GM18499 (cell line): ENCODE data around the gene KIAA0513.

Experiments
- ATAC-seq: cut with Tn5 transposase; IDR thresholded peaks from one replicate; pipeline ENCODE4 v1.9.1; 2021; ENCODE audit warnings: moderate number of reproducible peaks; ENCODE audit not compliant: insufficient read depth, unreplicated experiment

Gene KIAA0513

DNA sequence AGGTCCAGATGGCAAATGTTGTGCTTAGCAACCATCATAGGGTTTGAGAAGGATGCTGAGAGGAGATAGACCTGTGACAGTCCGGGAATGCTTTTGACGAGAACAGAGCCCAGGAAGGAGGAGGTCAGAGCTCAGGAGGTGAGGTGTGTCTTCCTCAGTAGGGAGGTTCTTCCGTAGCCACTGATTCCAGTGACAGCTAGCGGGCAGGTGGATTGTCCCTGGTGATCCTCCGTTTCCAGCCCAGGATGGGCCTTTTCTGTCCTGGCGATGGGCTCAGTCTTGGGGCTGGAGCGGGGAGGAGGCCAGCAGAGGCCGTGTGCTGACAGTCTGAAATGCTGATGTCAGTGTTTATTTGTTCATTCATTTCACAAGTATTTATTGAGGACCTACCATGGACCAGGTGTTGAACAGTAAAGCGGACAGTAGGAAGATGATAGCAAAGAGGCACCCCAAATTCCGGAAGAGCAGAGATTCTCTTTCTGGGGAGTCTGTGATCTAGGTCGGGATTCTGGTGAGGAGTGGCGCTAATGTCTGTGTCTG, 38.8 kb downstream of the KIAA0513 start:
- ATAC-seq, result no peak

DNA sequence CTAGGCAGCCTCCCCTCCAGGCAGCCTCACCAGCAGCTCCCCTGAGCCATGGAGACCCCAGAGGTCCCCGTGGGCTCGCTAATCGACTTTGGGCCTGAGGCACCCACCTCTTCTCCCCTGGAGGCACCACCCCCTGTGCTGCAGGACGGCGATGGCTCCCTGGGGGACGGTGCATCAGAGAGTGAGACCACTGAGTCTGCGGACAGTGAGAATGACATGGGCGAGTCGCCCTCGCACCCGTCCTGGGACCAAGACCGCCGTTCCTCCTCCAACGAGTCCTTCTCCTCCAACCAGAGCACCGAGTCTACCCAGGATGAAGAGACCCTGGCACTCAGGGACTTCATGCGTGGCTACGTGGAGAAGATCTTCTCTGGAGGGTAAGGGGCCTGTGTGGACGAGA, 39.4 kb downstream of the KIAA0513 start:
- no peak for ATAC-seq

DNA sequence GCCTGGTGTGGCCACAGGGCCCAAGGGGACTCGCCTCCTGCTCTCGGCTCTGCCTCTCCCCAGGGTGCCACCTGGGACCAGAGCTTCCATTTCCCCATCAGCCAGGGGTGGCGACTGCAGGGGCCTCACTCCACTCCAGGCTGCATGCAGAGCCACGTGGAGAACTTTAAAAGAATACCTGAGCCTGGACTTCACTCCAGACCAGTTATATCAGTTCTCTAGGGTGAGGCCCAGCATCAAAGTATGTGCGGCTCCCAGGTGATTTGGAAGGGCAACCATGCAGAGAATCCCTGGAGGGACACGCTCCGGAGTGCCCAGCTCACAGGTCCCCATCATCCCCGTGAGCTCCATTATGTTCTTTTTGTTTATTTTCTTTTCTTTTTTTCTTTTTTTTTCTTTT, 39.8 kb downstream of the KIAA0513 start:
- ATAC-seq, result no peak

DNA sequence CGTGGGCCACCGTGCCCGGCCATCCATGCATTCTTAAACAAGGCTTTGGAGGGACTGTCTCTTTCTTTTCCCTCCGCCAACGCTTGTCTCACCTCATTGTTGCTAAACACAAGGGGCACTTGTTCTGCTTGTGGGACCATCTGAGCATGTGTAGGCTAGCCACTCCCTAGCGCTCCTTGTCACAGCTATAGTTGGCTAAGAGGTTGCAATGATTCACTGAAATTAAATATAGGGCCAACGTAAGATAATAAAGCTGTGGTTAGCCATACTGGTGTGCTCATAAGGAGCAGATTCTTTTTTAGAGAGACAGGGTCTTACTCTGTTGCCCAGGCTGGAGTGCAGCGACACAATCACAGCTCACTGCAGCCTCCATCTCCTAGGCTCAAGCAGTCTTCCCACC, 41.2 kb downstream of the KIAA0513 start:
- ATAC-seq, result no peak

DNA sequence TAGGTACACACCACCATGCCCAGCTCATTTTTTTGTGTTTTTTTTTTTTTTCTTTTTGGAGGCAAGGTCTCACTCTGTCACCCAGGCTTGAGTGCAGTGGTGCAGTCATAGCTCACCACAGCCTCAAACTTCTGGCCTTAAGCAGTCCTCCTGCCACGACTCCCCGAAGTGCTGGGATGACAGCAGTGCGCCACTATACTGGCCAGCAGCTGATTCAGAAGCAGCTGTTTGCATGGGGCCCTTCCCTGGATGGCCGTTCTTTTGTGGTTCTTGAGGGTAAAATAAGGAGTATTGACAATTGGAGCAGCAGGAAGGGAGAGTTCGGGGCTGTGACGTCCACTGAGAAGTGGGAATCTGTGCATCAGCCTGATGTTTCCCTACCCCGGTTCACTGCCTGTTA, 41.6 kb downstream of the KIAA0513 start:
- no peak for ATAC-seq

DNA sequence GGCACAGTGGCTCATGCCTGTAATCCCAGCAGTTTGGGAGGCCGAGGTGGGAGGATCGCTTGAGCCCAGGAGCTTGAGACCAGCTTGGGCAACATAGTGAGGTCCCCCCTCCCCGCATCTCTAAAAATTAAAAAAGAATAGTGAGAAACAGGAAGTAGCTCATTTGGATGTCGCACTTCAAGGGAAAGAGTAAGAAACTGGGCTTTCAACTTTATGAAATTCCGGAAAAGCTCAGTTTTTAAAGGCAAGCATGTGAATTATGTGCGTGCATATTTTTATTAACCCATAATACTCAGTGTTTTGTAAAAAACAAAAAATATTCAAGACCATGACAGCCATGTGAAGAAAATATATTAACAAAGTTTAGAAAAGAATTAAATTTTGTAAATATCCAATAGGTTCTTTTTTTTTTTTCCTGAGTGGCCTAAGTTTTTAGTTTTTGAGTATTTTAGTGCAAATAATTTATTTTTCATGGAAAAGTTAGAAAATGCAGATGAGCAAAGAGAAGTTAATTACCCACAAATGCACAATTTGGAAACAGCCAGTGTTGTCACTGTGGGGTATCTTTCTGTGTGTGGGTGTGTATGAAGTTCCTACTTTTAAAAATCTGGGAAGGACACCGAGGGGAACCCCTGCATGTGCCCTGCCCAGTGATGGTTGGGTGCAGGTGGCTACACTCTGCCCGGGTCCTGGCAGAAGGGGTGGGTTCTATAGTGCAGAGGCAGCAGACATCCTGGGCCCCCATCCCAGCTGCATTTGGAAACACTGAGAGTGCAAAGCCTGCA, 44.7 kb downstream of the KIAA0513 start:
- no peak for ATAC-seq

DNA sequence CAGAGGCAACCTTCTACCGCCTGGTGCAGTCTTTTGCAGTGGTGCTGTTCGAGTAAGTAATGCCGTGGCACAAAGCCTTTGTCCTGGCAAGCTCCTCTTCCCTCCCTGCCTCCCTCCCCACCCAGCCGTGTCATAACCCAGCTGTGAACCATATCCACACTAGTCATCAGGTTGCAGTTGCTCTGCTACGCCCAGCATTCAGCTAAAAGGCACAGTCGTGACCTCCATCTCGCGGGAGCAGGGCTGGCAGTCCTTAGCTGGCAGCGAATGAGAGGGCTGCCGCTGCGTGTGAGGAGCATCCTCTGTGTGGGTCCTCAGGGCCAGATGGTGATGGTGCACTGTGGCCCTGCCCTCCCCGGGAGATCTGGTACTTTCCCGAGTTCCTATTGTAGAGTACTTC, 45.4 kb downstream of the KIAA0513 start:
- ATAC-seq, result no peak

DNA sequence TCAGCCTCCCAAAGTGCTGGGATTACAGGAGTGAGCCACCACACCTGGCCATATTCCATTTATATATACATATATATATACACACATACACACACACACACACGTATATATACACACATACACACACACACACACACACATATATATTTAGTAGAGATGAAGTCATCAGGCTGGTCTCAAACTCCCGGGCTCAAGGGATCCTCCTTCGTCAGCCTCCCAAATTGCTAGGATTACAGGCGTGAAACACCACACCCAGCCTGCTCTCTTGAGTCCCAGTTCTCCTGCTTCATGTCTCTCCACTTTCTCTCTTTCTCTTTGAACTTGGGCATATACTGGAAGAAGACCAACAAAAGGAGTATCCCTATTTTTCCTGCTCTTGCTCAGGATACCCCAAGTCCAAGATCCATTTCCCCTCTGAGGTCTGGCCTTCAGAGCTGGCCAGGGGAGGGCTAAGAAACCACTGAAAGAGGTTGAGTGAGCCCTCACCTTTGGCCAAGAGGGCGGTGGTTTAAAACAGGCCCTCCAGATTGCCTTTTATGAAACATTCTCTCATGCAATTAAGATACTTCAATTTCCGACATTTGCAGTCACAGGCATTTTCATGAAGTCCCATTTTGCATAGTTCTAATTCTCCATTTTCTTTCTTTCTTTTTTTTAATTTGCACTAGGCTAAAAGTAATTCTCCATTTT, 46.8 kb downstream of the KIAA0513 start:
- ATAC-seq, result no peak

DNA sequence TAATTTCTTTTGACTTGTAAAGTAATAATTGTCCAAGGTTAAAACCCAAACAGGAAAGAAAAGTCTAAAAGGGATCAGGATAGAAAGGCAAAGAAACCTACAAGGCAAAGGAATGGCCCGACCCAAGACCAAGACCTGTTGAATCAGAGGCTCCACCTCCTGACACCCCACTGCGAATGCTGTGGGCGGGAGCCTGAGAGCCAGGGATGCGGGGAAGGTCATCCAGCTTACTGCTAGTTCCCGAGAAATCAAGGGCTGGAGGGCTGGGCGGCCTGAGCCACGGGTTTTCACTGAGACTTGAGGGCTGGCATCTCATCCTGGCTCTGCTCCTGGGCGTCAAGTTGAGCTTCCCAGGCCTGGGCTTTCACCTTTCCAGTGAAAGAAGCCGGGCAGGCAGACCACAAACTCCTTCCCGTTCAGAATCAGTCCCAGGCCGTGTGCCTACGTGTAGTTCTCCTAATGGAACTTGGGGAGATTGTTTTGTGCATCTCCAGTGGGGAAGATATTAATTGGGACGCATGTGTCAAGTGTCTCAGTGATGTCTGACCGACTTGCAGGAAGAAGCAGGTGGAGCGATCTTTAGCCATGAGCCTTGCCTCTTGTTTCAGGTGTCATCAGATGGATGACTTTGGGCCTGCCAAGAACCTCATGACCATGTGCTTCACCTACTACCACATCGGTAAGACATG, 47.8 kb downstream of the KIAA0513 start:
- no peak for ATAC-seq

DNA sequence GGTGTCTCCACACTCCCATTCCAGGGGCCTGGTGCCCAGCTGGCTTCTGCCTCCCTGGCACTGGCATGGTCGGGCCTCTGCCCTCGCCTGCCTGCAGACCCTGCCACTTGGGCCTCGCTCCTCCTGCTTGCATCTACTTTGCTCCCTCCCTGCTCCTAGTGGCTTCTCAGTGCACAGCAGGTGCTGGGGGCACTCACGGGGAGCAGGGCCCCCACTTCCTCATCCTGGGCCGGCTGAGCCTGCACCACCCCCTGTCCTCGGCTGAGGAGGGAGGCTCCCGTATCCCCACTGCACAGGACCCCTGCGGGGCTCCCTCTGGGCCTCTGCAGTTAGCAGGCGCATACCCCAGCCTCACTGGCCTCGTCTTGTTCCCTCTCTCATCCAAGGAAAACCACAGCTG, 49.4 kb downstream of the KIAA0513 start:
- ATAC-seq, result no peak

DNA sequence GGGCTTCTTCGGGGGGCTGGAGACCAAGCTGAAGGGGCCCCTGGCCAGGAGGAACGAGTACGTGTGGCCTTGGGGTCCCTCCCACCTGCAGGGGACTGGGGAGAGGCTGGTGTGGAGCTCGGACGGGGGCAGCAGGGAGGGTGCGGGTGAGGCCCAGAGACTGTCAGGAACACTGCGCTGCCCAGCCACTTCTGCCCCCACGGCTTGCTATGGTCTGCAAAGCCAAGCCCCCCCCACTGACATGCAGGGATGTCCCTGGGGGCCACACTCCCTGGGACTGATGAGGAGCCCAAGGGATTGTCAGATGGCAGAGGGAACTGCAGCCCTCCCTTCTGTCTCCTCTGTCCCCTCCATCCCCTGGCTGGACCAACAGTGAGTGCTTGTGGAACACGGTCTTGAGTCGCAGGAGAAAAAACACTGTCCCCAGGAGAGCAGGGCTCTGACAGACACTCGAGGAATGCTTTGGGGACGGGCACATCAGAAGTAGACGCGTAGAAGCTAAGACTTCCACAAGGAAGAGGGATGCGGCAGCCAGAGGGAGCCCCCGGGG, 50.1 kb downstream of the KIAA0513 start:
- ATAC-seq, result no peak

DNA sequence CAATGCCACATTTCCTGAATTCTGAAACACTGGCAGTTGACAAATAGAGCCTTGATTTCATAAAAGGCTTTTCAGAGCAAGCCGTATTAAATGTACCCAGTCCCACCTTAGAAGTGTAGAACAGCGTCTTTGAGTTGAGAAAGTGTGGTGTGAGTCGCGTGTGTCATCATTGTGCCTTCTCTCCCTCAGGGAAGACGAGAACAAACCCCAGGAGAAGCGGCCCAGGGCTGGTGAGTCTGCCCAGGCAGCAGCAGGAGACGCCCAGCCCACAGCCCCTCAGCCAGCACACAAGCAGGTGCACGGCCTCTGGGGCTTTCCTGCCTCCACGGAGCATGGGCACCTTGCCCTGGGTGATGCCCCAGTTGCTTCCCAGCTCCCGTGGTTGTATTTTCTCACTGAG, 50.6 kb downstream of the KIAA0513 start:
- no peak for ATAC-seq

DNA sequence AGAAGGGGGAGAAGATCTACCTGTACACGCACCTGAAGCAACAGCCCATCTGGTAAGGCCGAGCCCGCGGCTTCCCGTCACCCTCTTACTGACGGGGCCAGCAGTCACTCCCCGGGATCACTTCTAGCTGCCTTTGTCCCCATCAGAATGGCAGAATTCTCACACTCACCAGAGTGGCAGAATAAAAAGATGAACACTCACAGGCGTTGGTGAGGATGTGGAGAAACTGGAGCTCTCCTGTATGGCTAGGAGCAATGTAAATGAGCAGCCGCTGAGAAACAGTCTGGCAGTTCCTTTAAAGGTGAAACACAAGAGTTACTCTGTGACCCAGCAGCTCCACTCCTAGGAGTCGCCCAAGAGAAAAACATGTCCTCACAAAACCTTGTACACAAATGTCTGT, 51.4 kb downstream of the KIAA0513 start:
- ATAC-seq, result no peak

DNA sequence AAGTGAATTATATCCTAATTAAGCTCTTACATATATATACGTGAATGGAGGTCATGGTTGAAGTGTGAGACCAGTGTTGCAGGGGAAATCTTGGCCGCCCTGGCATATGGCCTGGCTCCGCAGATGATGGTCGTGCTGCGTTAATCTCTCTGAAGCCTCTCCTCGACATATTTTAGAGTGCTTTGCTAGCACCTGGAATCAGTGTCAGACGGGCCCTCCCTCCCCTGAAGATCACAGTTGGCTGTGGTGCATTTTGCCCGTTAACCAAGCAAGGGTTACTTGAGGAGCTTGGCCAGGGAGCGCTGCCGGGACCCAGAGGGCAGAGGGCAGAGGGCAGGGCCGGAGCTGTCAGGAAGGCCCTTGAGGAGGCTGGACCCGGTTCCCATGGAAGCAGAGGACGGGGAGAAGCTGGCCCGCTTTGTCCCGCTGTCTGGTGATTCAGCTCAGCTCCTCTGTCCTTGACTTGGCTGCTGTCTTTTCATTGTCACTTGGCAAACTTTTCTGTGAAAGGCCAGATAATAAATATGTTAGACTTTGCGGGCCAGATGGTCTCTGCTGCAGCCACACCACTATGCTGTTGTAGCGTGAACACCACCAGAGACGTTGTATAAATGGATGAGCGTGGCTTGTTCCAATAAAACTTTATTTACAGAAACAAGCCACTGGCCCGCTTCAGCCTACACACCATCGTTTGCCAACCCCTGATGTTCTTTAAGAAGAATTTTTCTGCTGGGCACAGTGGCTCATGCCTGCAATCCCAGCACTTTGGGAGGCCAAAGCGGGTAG, 52.4 kb downstream of the KIAA0513 start:
- no peak for ATAC-seq

DNA sequence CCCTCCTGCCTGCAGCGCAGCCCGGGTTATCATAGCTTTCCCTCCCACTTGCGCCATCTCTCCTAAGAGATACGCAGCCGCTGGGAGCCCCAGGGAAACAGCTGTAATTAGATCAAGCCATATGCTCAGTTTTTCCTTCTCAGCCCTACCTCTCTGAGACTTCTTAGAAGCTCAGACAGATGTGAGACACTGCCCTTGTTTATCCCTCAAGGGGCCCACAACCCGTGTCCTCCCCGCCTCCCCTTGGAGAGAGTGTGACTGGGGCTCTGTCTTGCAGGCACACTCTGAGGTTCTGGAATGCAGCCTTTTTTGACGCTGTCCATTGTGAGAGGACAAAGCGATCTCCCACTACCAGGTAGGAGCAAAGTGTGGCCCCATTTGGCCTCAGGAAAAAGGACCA, 53.4 kb downstream of the KIAA0513 start:
- no peak for ATAC-seq

DNA sequence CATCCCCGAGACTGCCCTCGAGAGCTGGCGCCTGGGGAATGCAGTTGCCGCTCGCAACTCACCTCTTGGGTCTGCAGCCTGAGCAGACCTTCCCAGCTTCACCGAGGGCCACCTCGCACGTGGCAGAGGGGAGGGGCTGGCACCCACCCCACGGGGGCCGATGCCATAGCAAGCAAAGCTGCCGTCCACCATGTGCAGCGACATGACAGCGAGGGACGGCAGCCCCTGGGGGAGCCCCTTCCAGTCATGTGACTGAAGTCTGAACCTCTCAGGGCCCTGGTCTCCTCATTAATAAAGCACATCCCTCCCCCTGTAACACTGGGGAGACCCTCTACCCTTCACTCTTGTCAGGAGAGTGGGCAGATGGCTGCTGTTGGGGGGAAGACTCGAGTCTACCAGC, 54.2 kb downstream of the KIAA0513 start:
- ATAC-seq, result no peak

DNA sequence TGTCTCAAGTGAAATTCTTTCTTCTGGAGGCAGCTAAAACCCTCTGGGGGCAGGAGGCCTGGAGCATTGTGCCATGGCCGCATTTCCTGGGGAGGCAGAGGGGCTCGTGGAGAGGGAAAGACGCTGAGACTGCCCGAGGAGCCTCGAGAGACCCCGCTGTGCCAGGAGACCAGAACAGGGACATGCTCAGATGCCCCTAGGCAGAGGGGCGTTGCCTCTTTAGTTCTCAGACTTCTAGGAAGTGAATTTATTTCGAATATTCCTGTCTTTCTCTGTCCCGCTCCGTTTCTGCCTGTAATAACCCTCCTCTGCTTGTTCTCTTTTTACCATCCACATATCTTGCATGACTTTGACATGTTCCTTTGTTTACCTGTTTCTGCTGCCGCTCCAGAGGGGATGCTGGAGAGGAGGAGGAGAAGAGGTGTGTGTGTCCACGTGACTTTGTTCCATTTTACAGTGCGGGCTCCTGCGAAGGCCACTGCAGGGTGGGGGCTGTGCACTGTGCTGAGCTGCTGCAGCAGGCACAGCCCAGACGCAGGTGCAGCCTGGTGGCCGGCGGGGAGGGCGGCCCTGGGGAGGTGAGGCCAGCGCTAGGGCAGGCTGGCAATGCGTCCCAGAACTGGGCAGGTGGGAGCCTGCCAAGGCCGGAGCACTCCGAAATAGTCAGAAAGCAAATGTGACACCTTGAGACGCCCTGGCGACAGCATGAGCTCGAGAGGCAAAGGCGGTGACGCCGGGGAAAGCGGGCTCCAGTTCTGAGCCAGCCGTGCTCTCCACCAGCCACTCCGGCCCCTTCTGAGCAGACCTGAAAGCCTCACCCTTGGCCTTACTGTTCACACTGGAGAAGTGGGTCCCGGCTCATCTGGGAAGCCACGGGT, 54.8 kb downstream of the KIAA0513 start:
- no peak for ATAC-seq

DNA sequence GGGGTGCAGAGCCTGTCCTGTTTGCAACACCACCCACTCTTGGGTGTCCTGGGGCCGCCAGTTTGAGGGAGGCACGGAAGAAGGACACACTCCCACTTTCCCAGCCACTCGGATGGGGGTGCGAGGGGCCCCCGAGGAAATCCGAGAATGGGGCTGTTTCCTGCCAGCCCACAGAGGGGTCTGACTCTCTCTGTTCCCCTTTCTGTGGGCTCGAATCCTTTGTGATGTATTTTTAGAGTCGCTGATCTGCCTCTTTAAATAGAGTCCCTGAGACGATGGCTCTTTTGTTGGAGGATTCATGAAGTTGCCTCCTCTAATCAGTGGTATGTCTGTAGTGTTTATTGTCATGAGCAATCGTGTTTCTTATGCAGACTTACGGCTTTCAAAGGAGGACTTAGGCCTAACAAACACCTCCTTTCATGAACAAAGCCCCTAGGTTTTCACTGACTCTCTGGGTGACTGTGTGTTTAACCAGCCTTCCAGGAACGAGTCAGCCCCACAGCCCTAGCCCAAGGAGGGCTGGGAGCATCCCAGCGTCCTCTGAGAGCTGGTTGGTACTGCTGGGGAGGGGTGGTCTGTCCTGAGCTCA, 55.5 kb downstream of the KIAA0513 start:
- no peak for ATAC-seq
